Fibroblast of skin of back (primary cell): ENCODE measurements around the gene CALN1.
"Not testable (repeated sequence)": the region's sequence is repeated elsewhere in the genome, so short reads cannot be mapped to it uniquely, and the experiment has no call there.

Experiments
- DNase-seq: peaks from one replicate; pipeline ENCODE4 v3.0.0-alpha.2; 2013

The CALN1 gene

DNA sequence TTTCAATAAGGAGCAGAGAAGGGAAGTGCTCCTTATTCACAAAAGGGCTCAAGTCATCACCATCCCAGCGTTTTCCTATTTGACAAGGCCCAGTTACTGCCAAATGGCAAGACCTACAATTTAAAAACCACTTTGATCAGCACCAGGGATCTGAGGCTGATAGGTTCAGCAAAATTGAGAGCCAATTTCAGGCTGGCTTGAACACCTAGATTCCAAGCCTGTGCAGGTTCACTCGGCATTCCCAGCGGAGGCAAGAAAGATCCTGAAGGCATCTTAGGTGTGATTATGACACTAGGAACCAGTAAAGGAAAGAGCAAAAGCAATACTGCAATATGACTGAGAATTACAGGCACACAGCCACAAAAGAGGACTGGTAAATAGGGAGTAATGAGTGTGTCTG is 441.4 kb downstream of the CALN1 start:
- no peak for DNase-seq

DNA sequence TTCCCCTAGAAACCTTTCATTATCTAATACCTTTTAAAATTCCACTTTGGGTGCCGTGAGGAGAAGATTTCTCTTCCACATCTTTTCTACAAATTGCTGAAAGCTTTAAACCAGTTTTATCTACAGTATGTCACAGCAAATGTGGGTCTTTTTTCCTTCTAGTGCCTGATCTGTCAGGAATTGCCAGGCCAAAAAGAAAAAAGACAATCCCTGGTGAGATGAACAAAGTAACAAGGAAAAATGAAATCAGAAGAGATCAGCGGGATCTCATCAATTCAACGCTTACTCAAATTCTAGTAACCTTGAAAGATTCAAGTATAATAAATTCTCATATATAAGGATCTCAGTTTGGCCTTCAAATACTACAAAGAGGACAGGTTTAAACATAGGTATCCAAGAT is 449.5 kb downstream of the CALN1 start:
- no peak for DNase-seq

DNA sequence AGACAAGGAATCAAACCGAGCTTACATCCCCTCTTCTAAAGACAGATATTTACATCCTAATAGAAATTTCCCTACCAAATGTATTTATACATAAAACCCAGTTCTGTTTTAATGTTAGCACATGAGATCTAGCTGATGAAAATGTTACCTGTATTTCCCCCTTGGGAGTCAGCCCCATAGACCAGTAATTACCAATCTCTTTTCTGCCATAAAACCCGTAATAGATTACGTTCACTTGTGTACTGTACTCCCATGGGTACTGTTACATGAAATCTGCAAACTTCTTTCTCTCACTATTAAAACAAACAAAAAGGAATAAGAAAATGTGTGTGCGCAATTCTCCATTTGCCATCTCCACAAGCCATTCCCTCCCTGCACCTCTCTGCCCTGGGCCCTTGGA is 450.9 kb downstream of the CALN1 start:
- DNase-seq: no peak

DNA sequence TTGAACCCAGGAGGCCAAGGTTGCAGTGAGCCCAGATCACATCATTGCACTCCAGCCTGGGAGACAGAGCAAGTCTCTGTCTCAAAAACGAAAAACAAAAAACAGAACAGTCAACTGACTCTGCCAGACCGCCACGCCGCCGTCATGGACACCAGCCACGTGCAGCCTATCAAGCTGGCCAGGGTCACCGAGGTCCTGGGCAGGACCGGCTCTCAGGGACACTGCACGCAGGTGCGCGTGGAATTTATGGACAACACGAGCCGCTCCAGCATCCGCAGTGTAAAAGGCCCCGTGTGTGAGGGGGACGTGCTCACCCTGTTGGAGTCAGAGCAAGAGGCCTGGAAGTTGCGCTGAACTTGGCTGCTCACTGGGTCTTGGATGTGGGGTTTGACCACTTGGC is 470.0 kb downstream of the CALN1 start:
- DNase-seq: no peak

DNA sequence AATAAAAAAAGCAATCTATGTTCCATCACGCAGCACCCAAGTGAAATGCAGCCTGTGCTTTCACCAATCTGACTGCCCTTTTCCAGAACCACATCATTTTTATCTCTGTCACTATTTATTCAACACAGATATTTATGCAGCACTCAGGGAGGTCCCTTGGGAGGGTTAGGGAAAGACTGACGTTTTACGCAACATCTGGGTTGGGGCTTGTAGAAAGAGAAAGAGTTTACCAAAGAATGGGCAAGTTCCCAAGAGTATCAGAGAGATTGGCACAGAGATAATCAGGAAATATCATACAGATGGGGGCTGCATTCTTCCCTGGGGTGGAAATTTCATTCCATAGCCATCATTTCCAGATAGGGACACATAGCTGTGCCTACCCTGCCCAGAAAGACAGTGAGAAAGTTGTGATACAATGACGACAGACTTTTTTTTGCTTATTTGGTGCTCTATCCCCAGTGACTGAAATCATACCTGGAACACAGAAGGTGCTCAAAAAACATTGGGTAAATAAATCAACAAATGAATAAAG is 474.2 kb downstream of the CALN1 start:
- peak; percentile 91 for DNase-seq

DNA sequence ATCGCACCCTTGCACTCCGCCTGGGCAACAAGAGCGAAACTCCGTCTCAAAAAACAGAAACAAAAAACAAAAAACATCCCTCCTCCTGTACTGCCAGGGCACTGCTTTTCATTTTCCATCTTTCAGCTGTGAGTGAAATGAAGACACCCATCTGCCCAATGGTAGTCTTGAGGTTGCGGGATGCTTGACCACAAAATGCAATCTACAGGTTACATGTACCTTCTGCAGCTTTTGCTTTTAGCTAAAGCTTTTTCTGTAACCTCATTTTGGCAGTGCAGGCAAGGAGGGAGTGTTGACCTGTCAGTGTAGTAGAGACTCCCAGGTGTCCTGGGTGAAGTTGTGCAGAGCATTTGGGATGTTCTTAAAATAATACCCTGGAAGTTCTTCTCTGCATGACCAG is 476.5 kb downstream of the CALN1 start:
- no peak for DNase-seq

DNA sequence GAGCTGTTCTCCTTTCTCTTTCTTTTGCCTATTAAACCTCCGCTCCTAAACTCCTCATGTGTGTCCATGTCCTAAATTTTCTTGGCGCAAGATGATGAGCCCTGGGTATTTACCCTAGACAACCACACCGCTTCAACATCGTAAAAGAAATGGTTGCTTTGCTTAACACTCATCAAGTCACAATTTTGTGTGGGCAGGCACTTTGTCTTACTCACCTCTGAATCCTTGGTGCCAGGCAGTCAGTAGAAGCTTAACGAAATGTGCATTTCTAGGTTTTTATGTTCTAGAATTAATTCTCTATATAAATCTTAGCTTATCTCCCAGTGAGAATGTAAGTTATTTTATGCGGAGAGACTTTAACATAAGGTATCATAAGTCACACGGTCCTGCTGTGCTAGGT is 478.7 kb downstream of the CALN1 start:
- no peak for DNase-seq

DNA sequence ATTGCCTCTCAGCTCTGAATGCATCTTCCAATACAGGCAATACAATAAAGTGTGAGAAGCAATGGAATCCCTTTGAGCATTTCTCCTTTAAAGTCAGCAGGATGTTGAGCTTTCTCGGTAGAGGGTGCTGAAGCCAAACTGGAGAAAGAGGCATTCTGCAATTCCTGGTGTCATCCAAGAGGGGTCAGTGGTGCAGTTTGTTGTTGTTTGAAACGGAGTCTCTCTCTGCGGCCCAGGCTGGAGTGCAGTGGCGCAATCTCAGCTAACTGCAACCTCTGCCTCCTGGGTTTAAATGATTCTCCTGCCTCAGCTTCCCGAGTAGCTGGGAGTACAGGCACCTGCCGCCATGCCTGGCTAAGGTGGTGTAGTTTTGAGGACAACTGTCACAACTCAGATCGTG is 486.5 kb downstream of the CALN1 start:
- DNase-seq: no peak

DNA sequence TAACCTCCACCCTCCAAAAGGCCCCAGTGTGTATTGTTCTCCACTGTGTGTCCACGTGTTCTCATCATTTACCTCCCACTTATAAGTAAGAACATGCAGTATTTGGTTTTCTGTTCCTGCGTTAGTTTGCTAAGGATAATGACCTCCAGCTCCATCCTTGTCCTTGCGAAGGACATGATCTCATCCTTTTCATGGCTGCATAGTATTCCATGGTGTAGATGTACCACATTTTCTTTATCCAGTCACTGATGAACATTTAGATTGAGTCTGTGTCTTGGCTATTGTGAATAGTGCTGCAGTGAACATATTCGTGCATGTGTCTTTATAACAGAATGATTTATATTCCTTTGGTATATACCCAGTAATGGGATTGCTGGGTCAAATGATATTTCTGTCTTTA is 497.9 kb downstream of the CALN1 start:
- DNase-seq: not testable (repeated sequence)

DNA sequence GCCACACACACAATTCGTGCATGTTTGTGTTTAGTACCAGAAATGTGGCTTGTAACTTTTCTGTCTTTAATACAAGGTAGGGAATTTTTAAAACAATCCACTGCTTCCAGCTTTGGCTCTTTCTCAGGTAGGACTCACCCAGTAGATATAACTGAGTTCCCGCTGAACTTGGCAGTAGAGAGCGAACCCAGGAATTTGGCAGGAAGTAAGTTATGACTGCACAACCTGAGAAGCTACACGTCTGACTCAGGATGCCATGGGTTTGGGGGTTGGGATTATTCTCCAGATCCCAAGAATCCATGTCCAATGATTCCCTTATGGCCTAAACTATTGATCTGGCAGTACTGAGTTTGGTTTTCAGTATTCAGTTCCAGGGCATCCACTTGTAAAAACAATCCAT is 499.7 kb downstream of the CALN1 start:
- DNase-seq: no peak

DNA sequence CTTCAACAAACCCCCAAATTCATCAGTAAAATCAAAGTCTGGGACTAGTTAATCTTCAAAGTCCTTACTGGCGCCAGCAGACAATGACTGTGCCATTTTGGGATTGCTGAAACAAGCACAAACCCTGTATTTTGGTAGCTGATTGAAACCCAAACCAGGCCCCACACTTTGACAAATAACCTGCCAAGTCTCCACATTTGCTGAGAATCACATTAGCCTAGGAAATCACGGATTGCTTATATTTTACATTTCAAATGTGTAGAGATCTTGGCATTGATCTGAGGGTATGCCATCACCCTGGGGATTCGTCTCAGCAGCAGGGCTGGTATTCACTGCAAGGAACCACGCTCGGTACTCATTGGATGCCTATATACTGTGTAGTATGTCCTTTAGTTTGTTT is 501.1 kb downstream of the CALN1 start:
- no peak for DNase-seq

DNA sequence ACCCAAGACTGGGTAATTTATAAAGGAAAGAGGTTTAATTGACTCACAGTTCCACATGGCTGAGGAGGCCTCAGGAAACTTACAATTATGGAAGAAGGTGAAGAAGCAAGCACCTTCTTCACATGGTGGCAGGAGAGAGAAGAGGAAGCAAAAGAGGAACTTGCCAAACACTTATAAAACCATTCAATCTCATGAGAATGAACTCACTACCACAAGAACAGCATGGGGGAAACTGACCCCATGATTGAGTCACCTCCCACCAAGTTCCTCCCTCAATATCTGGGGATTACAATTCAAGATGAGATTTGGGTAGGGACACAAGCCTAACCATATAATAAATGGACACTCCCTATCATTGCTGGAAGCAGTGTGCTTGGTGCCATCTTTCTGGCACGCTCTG is 506.3 kb downstream of the CALN1 start:
- DNase-seq: no peak

DNA sequence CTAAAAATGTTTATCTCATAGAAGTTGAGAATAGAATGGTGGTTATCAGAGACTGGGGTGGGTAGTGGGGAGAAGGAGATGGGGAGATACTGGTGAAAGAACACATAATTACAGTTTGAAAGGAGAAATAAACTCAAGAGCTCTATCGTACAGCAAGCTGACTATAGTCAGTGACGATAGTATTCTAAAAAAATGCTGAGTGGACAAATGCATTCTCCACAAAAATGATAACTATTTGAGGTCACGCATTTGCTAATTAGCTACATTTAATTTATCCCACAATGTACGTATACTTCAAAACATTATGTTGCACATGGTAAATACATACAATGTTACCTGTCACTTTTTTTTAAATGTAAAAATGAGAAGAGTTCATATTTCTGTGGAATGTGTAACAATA is 507.7 kb downstream of the CALN1 start:
- DNase-seq: no peak

DNA sequence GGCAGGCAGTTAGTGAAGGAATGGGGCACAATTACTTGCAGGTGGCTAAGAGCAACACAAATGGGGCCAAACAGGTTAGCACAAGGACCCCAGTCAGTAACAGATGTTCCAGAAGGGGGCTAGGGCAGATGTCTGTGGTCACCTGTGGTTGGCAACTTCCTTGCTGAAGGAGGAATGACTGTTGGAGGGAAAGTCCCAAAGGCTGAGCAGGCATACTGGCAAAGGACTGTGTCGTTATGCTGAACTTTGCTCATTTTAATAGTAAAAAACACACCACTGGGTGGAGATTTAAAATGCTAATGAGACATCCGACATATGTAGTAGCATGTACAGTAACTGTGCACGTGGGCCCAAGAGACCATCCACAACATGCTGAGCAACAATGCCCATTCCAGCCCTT is 511.6 kb downstream of the CALN1 start:
- no peak for DNase-seq

DNA sequence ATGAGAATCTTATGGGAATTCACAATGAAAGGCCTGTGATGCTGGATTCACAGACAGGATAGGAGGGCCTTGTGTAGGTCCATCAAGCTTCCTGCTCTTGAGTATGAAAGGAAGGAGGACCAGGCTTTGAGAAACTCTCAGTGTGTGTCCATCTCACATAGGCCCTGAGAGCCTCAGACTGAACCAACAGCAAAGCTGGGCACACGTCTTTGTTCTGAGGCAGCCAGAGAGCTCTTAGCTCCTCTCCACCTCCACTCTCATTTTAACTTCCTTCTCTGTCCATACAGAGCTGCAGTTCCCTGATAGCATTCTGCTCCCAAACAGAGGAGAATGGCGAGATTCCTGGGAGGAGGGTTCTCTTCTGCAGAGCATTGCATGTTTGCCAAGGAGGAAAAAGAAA is 515.6 kb downstream of the CALN1 start:
- no peak for DNase-seq

DNA sequence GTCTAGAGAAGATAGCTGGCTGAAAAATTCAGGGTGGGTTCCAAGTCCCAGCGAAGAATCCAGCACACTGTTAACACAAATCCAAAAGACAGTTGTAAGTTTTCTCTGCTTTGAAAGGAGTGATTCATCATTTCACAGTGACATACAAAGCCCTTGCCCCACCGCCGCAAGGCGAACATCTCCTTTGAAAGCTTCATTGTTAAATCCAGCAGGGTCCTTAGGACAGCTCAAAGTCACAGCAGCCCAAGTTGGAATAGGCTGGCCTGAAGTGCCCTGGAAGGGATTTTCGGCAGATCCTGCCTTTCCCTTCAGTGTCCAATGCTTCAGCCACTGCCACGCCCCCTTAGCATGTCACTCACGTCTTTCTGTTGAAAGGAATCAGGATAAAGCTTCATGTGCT is 526.1 kb downstream of the CALN1 start:
- peak; percentile 2 for DNase-seq

DNA sequence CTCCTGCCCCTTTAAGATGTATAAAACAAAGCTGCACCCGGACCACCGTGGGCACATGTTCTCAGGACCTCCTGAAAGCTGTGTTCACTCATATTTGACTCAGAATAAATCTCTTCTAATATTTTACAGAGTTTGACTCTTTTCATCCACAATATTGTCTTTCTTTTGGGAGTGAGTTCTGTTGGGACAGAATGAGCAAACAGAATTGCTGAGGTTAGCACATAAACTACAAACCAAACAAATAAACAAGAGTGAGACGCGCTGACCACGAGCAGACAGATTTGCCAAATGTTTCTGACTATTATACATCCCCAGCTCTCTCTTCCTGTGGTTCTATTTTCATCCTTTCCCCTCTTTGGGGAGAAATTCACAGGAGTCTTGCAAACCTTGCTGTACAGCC is 526.7 kb downstream of the CALN1 start:
- no peak for DNase-seq

DNA sequence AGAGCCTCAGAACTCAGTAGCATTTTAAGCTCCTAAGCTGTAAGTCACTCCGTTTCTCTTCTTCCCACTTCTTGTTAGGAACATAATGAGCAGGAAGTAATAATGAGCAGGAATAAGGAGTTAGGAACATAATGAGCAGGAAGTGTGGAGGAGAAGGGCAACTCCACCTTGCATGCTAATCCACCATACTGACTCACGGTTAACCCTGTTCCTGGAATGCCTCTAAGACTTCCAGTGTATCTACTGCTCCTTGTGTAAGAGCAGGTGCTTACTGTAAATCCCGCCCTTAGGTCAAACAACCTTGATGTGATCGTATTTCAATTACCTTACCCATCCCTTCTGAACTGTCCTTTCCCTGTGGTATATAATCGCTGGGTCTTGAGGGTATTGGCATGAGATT is 528.7 kb downstream of the CALN1 start:
- no peak for DNase-seq

DNA sequence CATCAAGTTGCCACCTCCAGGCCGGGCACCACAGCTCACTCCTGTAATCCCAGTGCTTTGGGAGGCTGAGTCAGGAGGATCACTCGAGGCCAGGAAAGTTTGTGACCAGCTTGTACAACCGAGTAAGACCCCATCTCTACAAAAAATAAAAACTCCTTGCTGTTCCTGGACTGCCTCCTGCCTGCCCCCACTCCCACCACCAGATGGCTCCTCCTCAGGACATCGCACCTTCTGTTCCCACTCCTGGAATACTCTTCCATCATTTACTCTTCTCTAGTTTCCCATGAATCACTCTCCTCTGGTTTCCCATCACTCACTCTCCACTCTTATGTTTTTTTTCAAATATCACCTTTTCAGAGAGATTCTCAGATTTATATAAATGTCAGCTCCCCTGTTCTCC is 540.7 kb downstream of the CALN1 start:
- no peak for DNase-seq

DNA sequence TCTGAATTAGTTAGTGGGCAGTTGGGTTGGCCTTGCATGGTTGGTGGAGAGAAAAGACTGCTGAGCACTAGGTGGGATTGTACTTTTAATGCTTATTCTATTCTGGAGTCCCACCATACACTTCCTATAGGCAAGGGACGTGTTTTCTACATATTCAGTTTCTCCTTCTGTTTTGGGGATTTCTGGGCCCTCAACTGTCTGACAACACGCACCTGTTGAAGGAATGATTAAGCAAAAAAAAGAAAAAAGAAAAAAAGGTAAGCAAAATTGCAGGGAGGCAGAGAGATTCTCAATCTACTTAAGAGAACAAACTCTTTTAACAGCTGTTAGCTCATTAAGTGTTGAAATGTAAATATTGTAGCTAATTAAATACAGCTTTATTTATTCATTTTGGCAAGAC is 541.3 kb downstream of the CALN1 start:
- no peak for DNase-seq

DNA sequence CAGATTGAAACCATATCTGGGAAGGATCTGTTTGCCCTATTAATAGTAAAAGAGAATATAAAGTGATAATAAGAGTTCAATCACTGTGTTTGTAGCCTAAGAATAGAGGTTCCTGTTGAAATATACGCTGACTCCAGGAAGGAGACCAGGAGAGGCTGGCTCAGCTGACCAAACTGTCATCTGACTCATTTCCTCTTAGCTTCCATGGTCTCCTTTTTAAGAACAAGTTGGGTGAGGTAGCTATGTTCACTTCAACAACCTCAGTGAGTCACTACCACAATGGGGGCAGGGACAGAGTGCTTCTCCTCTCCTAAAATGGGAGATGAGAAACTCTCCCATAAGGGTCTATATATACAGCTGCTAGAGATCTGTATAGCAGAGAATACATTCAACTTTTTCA is 543.3 kb downstream of the CALN1 start:
- peak; percentile 96 for DNase-seq

DNA sequence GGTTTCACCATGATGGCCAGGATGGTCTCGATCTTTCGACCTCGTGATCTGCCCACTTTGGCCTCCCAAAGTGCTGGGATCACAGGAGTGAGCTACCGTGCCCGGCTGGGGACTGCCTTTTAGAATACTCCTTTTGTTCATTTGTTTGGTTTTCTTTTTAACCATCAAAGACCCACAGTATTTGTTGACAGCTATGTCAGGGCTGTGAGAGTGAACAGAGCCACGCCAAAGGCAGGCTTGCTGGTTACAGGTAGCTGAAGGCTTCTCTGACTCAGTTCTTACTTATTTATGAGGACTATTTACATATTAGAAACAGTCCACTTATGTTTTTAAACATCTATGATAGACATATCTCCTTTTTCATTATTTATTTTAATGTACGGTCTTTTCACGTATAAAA is 544.5 kb downstream of the CALN1 start:
- no peak for DNase-seq

DNA sequence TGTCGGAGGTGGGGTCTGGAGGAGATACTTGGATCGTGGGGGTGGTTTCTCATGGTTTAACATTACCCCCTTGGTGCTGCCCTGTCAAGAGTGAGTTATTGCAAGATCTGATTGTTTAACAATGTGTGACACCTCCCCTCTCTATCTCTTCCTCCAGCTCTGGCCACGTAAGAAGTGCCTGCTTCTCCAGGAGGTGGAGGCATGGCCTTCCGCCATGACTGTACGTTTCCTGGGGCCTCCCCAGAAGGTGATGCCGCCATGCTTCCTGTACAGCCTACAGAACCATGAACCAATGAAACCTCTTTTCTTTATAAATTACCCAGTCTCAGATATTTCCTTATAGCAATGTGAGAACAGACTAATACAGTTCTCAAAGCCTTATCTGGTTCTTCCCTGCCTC is 547.0 kb downstream of the CALN1 start:
- no peak for DNase-seq

DNA sequence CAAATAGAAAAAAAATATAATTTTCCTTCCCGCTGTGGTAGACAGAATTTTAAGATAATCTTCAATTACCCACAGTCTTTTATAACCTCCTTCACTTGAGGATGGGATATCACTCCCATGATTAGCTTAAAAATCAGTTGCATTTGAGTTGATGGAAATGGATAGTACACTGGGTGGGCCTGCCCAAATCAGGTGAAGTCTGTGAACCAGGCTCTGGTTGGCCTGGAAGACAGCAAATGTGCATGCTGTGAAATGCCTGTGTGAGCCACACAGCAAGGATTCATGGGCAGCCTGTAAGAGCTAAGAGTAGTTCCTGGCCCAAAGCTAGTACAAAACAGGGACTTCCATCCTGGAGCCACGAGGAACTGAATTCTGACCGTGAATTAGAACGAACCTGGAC is 548.0 kb downstream of the CALN1 start:
- DNase-seq: no peak

DNA sequence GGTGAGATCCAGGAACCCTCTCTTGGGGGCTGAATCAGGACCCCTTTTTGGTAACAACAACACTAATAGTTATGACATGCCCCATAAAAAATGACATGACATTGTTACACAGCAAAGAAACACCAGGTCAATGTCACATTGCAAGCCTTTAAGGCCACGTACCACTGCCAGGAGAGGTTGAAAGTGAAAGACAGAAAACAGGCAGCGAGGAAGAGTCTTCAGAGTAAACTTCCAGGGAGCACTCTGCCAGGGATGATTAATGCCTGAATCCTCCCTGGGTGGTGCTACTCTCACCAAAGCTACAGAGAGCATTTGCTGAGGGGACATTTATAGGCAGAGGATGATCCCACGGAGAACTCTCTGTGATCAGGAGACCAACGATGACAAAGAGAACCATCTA is 551.6 kb downstream of the CALN1 start:
- DNase-seq: peak; percentile 33

DNA sequence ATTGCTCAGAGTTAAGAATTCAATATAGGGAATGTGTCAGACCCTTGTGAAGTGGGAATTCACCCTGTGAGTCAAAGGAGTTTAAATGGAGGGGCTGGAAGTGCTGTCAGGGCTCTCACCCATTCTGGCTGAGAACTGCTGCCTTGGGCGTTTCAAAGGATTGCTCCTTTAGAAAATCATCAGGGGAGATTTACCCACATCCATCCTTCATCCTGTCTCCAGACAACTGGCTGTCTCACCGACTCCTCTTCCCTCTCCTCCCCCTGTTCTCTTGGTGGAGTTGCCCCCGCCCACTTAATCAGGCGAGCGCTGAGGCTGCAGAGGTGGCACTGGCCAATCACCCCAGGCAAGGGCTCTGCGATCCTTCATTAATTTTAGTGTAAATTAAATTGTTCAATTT is 554.8 kb downstream of the CALN1 start:
- DNase-seq: no peak
